HG02973 (cell line): Measurements from ENCODE around the gene ABCB9.
"Not testable (repeated sequence)": the region's sequence is repeated elsewhere in the genome, so short reads cannot be mapped to it uniquely, and the experiment has no call there.

Experiments
- ATAC-seq: cut with Tn5 transposase; IDR thresholded peaks from one replicate; pipeline ENCODE4 v1.9.1; 2021; ENCODE audit warnings: moderate library complexity; ENCODE audit not compliant: unreplicated experiment

Gene ABCB9

GRCh38 chr12:122895704-122896636 is 70.3 kb downstream of the ABCB9 start, which contains the start of gene VPS37B:
TSS of gene VPS37B (minus strand) at chr12:122896124. CDS start at chr12:122896062, 62 bp downstream.
- ATAC-seq: peak; percentile 49

GRCh38 chr12:122895320-122895703 is 71.0 kb downstream of the ABCB9 start:
- no peak for ATAC-seq

- ATAC-seq: no peak
These were observed 71.8 kb downstream of the ABCB9 start for GRCh38 chr12:122894193-122895121.

GRCh38 chr12:122893208-122894153 is 72.8 kb downstream of the ABCB9 start:
- ATAC-seq: no peak

- ATAC-seq: not testable (repeated sequence)
These were observed 73.5 kb downstream of the ABCB9 start for GRCh38 chr12:122892724-122893123.

- ATAC-seq: no peak
These were observed 74.4 kb downstream of the ABCB9 start for GRCh38 chr12:122891661-122892525.

GRCh38 chr12:122889761-122890520 is 76.3 kb downstream of the ABCB9 start:
- ATAC-seq: no peak

GRCh38 chr12:122888232-122888752 is 78.0 kb downstream of the ABCB9 start:
- ATAC-seq: peak; percentile 46

- ATAC-seq: no peak
These were observed 78.4 kb downstream of the ABCB9 start for GRCh38 chr12:122887819-122888212.

GRCh38 chr12:122886851-122887818 is 79.1 kb downstream of the ABCB9 start:
- no peak for ATAC-seq

GRCh38 chr12:122886161-122886560 is 80.1 kb downstream of the ABCB9 start:
- no peak for ATAC-seq

GRCh38 chr12:122884860-122885259 is 81.4 kb downstream of the ABCB9 start:
- ATAC-seq: no peak

- ATAC-seq: no peak
These were observed 82.0 kb downstream of the ABCB9 start for GRCh38 chr12:122884091-122884826.

GRCh38 chr12:122882908-122883558 is 83.2 kb downstream of the ABCB9 start:
- no peak for ATAC-seq

- no peak for ATAC-seq
These were observed 85.6 kb downstream of the ABCB9 start for GRCh38 chr12:122880668-122881067.

GRCh38 chr12:122880155-122880667 is 86.1 kb downstream of the ABCB9 start:
- no peak for ATAC-seq
